Measurements from ENCODE around the gene MCFD2.
"Not testable (repeated sequence)": the region's sequence is repeated elsewhere in the genome, so short reads cannot be mapped to it uniquely, and the experiment has no call there.

Gene MCFD2

DNA sequence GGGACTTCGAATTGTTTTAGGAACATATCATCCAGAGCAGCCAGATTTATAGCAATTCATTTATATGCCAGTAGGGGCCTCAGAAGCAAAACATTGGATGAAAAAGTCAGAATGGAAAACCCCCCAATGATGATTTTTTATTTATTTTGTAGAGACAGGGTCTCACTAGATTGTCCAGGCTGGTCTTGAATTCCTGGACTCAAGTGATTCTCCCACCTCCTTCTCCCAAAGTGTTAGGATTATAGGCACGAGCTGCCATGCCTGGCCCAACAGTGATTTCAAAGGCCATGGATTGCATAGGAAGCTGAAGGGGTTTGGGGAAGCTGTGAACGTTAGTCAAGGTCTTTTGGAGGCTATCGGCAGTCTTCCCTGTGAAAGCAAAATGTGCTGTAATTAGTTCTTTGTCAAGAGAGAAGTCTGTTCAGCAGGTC is 21.9 kb upstream of the MCFD2 start:
- DNase-seq (ENCODE audit: low read depth): no peak

DNA sequence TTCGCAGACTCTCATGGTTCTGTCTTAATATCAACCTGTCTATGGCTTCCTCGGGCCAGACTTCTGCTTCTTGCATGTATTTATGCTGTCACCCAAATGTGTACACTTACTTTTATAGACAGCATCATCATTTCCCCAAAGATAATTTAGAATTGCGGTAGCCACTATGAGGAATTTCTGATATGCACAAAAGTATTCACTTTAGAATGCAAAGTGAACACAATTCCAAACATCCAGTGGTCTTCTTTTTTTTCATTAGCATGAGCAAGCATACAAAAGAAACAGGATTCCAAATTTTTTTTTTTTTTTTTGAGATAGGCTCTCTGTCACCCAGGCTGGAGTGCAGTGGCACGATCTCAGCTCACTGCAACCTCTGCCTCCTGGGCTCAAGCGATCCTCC is 21.0 kb upstream of the MCFD2 start:
- DNase-seq (ENCODE audit: low read depth): no peak

DNA sequence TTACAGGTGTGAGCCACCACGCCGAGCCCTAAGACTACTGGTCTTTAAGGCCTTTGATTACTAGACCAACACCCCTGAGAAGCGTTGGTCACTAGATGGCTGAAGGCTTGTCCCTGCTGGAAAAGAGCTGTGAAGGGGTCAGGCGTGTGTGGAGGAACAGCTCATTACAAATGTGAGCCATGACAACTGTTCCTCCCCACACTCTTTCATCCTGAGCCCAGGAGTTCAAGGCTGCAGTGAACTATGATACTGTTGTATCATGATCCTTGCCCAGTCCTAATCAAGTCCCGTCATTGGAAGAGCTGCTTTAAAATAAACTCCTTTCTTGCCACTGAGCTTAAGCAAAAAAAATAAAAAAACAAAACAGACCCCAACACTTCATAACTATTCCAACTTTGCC is 19.5 kb upstream of the MCFD2 start:
- DNase-seq (ENCODE audit: low read depth): no peak

DNA sequence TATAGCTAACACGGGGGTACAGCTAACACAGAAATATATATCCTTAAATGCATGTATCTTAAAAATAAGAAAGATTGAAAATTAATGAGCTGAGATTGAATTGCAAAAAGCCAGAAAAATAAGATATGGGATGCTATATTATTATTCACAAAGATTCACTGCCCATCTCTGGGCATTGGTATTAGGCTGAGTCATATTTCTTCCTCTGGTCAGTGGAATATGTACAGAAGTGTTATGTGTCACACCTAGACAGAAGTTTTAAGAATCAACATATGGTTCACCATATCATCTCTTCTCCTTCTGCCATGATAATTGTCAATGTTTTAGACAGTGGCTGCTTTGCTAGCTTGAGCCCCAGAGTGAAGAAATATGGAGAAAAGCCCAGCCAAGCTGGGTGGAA is 14.0 kb upstream of the MCFD2 start:
- no peak for DNase-seq (ENCODE audit: low read depth)

DNA sequence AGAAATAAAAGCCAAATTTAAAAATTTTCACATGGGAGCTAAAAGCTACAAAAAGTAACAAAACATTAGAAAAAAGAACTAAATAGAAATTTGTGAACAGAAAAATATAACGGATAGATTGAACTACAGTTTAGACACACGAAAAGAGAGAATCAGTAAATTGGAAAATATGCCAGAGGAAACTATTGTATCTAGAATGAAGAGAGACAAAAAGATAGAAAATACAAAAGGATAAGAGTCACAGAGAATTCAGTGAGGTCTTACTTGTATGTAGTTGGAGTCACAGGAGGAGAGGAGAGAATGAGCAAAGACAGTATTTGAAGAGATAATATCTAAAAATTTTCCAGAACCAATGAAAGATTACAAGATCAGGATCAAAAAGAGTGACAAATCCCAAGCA is 11.3 kb upstream of the MCFD2 start:
- DNase-seq (ENCODE audit: low read depth): no peak

DNA sequence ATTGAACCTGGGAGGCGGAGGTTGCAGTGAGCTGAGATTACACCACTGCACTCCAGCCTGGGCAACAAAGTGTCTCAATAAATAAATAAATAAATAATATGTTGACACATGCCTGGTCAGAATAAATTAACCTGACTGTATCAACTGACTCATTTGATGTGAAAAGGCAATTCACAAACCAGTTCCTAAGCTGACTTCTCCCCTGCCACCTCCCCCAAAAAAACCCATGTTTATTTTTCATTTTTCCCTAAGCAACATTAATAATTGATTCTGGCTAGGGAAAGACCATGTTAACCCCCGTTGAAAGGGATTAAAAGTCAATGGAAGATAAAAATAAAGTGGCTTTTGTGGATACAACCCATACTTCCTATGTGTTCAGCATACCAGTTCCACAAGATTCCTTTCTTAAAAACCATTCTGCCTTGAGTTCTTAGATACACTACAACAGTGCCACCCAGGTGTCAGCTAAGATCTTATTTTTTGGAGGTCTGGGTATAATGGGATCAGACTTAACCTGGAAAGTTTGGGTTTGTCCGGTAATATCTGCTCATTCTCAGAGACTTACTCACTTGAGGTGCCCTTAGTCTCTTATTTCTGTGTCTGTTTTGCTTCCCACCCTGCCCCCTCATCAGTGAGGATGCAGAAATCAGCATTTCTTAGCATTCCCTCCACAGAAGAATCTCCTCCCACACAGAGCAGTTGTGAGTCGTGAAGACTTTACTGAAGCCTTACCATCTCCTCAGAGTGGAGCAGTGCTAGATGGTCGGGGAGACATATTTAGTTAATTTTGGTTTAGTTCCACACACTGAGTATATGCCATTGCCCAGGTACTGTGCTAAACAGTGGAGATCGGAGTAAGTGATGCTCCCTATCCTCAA is 10.1 kb upstream of the MCFD2 start:
- DNase-seq (ENCODE audit: low read depth): no peak

DNA sequence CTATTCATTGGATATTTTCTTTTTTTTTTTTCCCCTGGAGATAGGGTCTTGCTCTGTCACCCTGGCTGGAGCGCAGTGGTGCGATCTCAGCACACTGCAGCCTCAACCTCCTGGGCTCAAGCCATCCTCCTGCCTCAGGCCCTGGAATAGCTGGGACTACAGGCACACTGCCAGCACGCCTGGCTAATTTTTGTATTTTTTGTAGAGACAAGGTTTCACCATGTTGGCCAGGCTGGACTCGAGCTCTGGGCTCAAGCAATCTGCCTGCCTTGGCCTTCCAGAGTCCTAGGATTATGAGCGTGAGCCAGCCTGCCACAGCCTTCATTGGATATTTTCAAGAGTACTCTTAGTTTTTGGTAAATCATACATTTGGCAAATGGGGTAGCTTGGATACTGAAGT is 9.0 kb upstream of the MCFD2 start:
- no peak for DNase-seq (ENCODE audit: low read depth)

DNA sequence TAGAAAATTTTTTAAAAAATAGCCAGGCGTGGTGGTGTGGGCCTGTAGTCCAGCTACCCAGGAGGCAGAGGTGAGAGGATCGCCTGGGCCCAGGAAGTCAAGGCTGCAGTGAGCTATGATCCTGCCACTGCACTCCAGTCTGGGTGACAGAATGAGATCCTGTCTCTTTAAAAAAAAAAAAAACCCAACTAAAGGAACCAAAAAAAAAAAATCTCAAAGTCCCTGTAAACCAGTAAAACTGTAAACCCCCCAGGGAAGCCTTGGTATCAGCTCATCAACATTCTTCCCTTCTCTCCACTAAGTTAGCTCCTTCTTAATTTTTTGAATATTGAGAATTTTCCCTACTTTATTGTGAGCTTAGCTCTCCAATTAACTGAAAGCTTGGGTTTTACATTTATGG is 8.4 kb upstream of the MCFD2 start:
- DNase-seq (ENCODE audit: low read depth): no peak

DNA sequence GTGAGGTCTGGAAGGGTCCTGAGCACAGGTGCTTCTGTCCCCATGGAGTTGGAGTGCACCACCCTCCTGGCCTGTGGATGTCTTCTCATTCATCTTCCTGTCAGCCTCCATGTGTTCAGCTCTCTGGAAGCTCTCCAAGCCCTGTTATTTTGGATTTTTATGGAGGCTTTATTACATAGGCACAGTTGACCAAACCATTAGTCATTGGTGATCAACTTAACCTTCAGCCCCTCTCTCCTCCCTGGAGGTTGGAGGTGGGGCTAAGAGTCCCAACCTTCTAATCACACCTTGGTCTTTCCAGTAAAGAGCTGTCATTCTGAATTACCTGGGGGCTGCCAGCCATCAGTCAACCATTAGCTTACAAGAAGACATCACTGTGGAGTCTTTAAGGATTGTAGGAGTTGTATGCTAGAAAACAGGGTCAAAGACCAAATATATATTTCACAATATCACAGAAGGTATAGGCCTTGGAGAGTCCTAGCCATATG is 7.5 kb upstream of the MCFD2 start:
- no peak for DNase-seq (ENCODE audit: low read depth)

DNA sequence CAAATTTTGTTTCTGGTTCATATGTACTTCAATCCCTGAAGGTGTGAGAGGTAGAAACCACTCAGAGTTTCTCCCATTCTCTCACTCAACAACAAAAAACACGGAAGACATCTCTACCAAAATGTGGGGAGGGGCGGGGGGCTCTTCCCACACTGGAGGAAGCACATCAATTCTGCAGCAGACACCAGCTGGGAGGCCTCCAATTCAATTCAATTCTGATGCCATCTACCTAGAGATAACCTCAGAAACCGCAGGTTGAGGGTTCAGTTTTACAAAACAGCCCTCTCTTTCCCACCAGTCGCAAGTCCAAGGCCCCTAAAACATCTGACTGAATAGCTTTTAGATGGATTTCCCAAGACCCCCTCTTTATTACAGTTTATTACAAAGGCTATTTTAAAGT is 7.0 kb upstream of the MCFD2 start:
- no peak for DNase-seq (ENCODE audit: low read depth)

DNA sequence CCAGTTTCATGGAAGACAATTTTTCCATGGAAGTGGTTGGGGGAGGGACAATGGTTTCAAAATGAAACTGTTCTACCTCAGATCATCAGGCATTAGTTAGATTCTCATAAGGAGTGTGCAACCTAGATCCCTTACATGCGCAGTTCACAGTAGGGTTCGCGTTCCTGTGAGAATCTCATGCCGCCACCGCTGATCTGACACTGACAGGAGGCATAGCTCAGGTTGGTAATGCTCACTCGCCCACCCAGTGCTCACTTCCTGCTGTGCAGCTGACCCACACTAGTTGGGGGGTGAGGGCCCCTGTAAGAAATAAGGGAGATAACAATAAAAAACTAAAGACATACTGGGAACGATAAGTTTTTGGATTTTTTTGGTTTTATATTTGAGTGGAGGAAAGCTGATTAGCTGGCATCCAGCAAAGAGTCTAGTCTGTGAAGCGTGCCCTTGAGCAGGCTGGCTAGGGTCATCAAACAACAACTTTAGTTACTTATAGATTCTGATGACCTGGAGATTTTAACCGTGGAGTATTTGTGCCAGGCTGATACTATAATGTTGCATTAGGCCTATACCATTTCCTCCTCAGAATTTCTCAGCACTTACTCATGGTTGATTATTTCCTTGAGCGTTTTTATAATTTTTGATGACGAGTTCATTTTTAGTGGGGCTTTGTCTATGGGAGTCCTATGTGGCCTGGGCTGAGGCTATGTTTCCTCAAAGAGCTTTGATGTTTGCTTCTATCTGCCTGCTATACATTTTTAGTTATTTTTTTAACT is 6.3 kb upstream of the MCFD2 start:
- no peak for DNase-seq (ENCODE audit: low read depth)

DNA sequence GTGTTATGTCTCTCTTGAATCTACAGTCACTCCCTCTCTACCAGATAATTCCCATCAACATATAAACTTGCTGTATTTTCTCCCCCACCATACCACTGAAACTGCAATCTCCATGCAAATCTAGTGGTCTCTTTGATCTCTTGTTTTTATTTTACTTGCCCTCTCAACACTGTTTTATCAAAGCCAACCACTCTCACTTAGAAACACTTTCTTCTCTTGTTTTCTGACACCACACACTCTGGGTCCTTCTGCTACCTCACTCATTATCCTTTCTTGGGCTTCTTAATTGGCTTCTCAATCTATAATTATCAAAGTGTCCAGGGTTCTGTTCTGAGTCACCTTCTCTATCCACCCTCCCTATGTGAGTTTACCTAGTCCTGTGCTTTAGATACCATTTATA is 2.0 kb upstream of the MCFD2 start:
- no peak for DNase-seq (ENCODE audit: low read depth)

DNA sequence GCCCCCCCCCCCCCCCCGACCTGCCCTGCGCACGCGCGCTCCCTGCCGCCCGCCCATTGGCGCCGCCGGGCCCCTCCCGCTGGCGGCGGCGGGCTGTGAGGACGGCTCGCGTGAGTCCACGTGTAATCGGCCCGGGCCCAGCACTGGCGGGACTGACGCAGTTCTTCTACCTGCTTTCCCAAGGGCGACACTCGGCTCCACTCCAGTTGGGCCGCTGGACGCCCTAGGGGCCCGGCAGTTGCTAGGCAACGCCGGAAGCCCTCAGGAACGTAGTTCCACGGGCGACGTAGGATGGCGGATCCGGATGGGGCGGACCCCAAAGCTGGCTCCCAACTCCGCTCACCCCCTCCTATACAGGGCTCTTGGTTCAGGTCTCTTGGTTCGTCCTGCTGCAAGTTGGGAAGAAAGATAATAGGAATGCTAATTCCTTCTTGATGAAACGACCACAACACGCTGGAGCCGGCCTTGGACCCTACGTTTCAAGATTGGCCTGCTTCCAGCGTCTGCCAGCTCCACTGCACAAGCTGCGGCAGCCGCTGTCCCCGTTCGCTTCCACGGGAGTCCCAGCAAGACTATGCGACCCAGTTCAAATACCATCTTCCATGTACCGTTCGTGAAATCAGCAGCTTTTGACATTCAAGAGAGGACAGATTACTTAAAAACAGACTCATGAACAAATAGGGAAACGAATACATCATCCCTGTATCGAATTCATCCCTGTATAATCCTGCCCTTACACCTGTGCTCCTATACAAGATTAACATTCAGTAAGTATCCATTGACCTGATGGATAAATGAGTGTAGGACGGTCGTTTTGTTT is 415 bp upstream of the MCFD2 start:
- peak; percentile 72 for DNase-seq (ENCODE audit: low read depth)

DNA sequence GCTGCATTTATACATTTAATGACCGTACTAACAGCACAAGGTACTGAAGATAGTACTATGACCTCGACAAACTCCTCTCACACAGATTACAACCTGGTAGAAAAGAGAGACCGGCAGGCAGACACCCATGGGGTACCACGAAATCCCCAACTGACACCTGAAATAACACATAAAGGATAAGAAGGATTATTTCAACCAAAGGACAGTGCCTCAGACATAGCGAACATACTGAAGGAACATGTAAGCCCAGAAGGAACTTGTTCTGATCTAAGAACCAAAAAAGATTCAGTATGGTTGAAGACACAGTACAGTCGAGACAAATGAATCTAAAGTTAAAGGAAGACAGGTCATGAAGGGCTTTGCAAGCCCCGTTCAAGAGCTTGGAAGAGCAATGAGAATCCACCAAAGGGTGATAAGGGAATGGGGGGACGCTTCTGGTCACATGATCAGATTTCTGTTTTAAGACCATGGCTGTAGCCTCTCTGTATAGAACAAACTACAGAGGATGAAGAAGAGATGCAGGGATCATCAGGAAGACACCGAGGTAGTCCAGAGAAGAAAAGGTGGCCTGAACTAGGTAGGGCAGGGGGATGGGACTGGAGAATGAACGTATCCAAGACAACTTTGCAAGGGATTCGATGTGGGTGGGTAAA is 902 bp downstream of the MCFD2 start:
- DNase-seq (ENCODE audit: low read depth): no peak

DNA sequence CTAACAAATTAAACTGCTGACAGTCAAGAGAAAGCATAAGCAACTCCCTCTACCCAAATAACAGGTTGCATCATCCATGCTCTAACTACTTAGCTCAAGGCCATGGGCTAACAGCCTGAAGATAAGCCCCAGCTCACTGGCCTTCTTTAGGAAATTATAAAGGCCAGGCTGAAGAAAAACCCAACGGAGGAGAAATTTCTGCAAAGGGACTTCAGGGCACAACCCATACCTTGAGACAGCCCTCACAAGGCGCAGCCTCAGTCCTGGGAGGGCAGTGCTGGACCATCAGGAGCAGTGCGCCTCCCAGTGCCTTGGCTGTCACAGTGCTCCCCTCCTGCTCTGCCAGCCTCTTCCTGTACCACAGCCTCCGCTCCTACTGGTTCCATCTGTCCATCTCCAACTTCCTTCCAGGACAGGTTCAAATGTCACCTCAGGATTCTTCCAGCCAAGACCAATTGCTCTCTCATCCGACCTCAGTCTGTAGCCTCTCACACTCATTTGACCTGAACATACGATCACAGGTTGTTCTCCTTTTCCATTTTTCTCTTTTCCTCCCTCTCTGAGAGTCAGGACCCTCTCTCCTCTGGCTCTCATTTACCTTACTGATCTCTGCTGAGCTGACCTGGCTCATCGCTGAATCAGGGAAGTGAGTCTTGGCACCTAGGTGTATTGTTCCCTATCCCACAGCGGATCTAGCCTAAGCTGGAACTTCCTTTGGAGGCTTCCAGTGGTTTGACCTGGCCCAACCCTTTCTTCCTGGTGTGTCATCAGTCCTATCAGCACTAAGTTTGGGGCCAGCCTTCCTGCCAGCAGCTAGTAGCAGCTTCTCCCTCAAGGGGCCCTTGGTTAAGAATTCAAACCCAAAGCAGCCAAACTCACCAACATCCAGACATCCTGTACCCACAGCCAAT is 1.9 kb downstream of the MCFD2 start:
- DNase-seq (ENCODE audit: low read depth): peak; percentile 43

DNA sequence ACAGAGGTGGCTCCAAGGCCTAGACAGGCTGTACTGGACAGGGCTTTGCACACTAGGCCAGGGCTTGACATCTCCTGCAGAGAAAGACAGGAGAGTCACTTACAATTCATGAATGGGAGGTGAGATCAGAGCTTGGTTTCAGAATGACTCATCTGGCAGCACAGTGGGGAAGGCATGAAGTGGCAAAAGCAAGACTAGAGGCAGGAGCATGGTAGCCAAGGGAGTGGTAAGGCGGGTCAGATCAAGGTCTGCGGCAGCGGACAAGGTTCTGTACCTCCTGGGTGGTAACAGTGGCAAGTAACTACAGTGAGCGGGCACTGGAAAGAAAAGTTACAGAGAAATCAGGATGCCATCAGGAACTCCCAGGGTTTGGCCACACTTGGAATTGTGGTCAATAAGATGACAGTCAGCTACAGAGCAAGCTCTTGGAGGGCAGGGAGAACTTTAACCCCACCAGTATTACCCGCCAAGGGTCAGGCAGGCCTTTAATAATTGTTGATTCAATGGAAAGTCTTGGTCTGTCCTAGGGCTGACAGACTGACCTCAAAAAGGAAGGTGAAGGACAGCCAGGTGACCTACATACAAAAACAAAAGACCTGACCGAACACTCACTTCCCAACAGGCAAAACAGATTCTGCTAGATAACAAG is 5.7 kb downstream of the MCFD2 start:
- peak; percentile 61 for DNase-seq (ENCODE audit: low read depth)

DNA sequence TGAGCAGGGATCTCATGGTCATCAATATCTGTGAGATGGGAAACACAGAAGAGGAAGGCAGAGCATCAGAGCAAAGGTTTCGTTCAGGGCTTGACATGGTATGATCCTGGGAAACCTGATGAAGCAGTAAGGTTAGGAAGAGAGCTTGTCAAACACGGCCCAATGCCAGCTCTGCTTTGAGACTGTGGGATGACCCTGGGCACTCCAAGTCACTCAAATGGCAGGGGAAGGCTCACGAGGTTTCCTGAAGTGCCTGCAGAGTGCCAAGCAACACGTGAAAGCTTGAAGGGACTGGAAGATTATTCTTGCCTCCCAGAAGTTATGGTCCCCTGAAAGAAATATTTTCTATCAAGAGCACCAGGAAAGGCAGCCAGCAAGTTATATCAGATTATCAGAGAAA is 6.5 kb downstream of the MCFD2 start:
- DNase-seq (ENCODE audit: low read depth): no peak

DNA sequence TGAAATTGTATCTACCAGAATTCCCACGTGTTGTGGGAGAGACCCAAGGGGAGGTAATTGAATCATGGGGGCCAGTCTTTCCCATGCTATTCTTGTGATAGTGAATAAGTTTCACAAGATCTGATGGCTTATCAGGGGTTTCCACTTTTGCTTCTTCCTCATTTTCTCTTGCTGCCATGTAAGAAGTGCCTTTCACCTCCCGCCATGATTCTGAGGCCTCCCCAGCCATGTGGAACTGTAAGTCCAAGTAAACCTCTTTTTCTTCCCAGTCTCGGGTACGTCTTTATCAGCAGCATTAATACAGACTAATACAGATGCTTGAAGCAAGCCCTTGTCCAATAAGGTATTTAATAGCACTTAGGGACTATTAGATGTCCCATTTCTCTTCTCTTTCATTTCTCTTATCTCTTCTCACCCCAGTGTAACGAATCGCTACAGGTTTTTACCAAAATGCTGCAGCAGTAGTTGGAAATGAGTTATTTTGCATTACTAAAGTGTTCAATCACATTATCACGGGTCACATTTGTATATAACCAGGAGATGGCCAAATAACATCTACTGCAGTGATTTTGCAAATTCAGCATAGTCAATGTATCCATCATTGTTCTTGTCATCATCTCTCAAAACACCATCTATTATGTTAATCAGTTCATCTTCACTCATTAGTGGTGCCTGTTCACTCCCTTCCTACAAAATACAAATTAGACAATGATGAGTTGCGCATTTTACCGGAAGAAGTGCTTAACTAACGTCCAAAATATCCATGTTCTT is 10.5 kb downstream of the MCFD2 start:
- not testable (repeated sequence) for DNase-seq (ENCODE audit: low read depth)

DNA sequence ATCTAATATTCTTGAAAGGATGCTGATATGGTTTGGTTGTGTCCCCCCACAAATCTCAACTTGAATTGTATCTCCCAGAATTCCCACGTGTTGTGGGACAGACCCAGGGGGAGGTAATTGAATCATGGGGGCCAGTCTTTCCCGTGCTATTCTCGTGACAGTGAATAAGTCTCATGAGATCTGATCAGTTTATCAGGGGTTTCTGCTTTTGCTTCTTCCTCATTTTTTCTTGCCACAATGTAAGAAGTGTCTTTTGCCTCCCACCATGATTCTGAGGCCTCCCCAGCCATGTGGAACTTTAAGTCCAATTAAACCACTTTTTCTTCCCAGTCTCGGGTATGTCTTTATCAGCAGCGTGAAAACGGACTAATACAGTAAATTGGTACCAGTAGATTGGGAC is 12.6 kb downstream of the MCFD2 start:
- DNase-seq (ENCODE audit: low read depth): not testable (repeated sequence)
